ENCODE data around the gene DOCK9.

GRCh38 chr13:98994080-98994479 is 16.2 kb upstream of the DOCK9 start:
- no peak for TF ChIP-seq POLR2A (IDR thresholded peaks at IDR 0.05; ENCODE audit: low read depth)
- TF ChIP-seq POLR2AphosphoS5 (IDR thresholded peaks at IDR 0.05), result no peak
- TF ChIP-seq, protein P1, sequence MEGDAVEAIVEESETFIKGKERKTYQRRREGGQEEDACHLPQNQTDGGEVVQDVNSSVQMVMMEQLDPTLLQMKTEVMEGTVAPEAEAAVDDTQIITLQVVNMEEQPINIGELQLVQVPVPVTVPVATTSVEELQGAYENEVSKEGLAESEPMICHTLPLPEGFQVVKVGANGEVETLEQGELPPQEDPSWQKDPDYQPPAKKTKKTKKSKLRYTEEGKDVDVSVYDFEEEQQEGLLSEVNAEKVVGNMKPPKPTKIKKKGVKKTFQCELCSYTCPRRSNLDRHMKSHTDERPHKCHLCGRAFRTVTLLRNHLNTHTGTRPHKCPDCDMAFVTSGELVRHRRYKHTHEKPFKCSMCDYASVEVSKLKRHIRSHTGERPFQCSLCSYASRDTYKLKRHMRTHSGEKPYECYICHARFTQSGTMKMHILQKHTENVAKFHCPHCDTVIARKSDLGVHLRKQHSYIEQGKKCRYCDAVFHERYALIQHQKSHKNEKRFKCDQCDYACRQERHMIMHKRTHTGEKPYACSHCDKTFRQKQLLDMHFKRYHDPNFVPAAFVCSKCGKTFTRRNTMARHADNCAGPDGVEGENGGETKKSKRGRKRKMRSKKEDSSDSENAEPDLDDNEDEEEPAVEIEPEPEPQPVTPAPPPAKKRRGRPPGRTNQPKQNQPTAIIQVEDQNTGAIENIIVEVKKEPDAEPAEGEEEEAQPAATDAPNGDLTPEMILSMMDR (IDR thresholded peaks at IDR 0.05), result no peak
- TF ChIP-seq EP300 (IDR thresholded peaks at IDR 0.05), result no peak

Measured in esophagus muscularis mucosa (tissue), 4 donors.